ENCODE data around the gene RAD54L. TPM values are rescaled to one million over a fixed set of nuclear protein-coding genes. Genes with fewer than 3 reads are reported as not detected.
"Not testable (repeated sequence)": the region's sequence is repeated elsewhere in the genome, so short reads cannot be mapped to it uniquely, and the experiment has no call there.

RAD54L gene
- total RNA-seq, 1 donor from 2014 or later = 17.0 TPM

GRCh38 chr1:46221749-46222148, 25.8 kb upstream of the RAD54L start:
- Mint-ChIP-seq H3K4me3 (ENCODE audit: low read depth) (no peak overlapping the region), H3K27me3 (no peaks in the 10 kb centered on the region), H3K9me3 (ENCODE audit: low read depth) (no peaks in the 10 kb centered on the region), H3K4me1 (ENCODE audit: low read depth) (no peaks in the 10 kb centered on the region), H3K27ac (no peak overlapping the region), H3K36me3 (ENCODE audit: insufficient read depth) (no peaks in the 10 kb centered on the region)
- TF ChIP-seq CTCF (IDR thresholded peaks at IDR 0.05; ENCODE audit: unreplicated experiment) = no peak
- DNase-seq (ENCODE audit: low spot score, unreplicated experiment) = no peak

- H3K4me3 Mint-ChIP-seq (ENCODE audit: low read depth); H3K9me3 Mint-ChIP-seq (ENCODE audit: low read depth); H3K27me3 Mint-ChIP-seq; H3K36me3 Mint-ChIP-seq (ENCODE audit: insufficient read depth); H3K27ac Mint-ChIP-seq; DNase-seq (ENCODE audit: low spot score, unreplicated experiment); H3K4me1 Mint-ChIP-seq (ENCODE audit: low read depth): not testable (repeated sequence)
Observed at GRCh38 chr1:46223055-46223454, 24.5 kb upstream of the RAD54L start.

GRCh38 chr1:46223472-46223943, 24.1 kb upstream of the RAD54L start:
- DNase-seq (ENCODE audit: low spot score, unreplicated experiment) = peak; percentile 35
- TF ChIP-seq CTCF (IDR thresholded peaks at IDR 0.05; ENCODE audit: unreplicated experiment) = peak; percentile 94
- Mint-ChIP-seq H3K27me3 (no peaks in the 10 kb centered on the region), H3K36me3 (ENCODE audit: insufficient read depth) (no peaks in the 10 kb centered on the region), H3K4me1 (ENCODE audit: low read depth) (no peaks in the 10 kb centered on the region), H3K9me3 (ENCODE audit: low read depth) (no peaks in the 10 kb centered on the region), H3K4me3 (ENCODE audit: low read depth) (no peak overlapping the region), H3K27ac (no peak overlapping the region)

- Mint-ChIP-seq H3K27me3 (no peaks in the 10 kb centered on the region), H3K4me1 (ENCODE audit: low read depth) (no peaks in the 10 kb centered on the region), H3K36me3 (ENCODE audit: insufficient read depth) (no peaks in the 10 kb centered on the region), H3K9me3 (ENCODE audit: low read depth) (no peaks in the 10 kb centered on the region), H3K4me3 (ENCODE audit: low read depth) (no peak overlapping the region), H3K27ac (no peak overlapping the region)
- no peak for TF ChIP-seq CTCF (IDR thresholded peaks at IDR 0.05; ENCODE audit: unreplicated experiment)
- DNase-seq (ENCODE audit: low spot score, unreplicated experiment) = no peak
Observed at GRCh38 chr1:46224966-46225365, 22.6 kb upstream of the RAD54L start.

- H3K27ac Mint-ChIP-seq; H3K36me3 Mint-ChIP-seq (ENCODE audit: insufficient read depth); H3K27me3 Mint-ChIP-seq; H3K4me3 Mint-ChIP-seq (ENCODE audit: low read depth); H3K9me3 Mint-ChIP-seq (ENCODE audit: low read depth); DNase-seq (ENCODE audit: low spot score, unreplicated experiment); H3K4me1 Mint-ChIP-seq (ENCODE audit: low read depth): not testable (repeated sequence)
Observed at GRCh38 chr1:46231231-46231630, 16.3 kb upstream of the RAD54L start.

- no peak for DNase-seq (ENCODE audit: low spot score, unreplicated experiment)
- Mint-ChIP-seq H3K9me3 (ENCODE audit: low read depth) (peaks cover 12% of the 10 kb centered on the region), H3K27ac (no peak overlapping the region), H3K4me3 (ENCODE audit: low read depth) (no peak overlapping the region), H3K36me3 (ENCODE audit: insufficient read depth) (peaks cover 4% of the 10 kb centered on the region), H3K4me1 (ENCODE audit: low read depth) (no peaks in the 10 kb centered on the region), H3K27me3 (no peaks in the 10 kb centered on the region)
- no peak for TF ChIP-seq CTCF (IDR thresholded peaks at IDR 0.05; ENCODE audit: unreplicated experiment)
Observed at GRCh38 chr1:46236882-46237281, 10.7 kb upstream of the RAD54L start.

GRCh38 chr1:46238865-46239264, 8.7 kb upstream of the RAD54L start:
- peaks cover 12% of the 10 kb centered on the region for H3K9me3 Mint-ChIP-seq (ENCODE audit: low read depth)
- not testable (repeated sequence) for H3K4me3 Mint-ChIP-seq (ENCODE audit: low read depth); H3K36me3 Mint-ChIP-seq (ENCODE audit: insufficient read depth)

GRCh38 chr1:46241733-46242132, 5.8 kb upstream of the RAD54L start:
- H3K4me1 Mint-ChIP-seq (ENCODE audit: low read depth); H3K4me3 Mint-ChIP-seq (ENCODE audit: low read depth); H3K27ac Mint-ChIP-seq; H3K36me3 Mint-ChIP-seq (ENCODE audit: insufficient read depth); DNase-seq (ENCODE audit: low spot score, unreplicated experiment); H3K27me3 Mint-ChIP-seq: not testable (repeated sequence)
- peaks cover 12% of the 10 kb centered on the region for H3K9me3 Mint-ChIP-seq (ENCODE audit: low read depth)

More at GRCh38 chr1:46238865-46239264, 8.7 kb upstream of the RAD54L start:
- not testable (repeated sequence) for H3K4me1 Mint-ChIP-seq (ENCODE audit: low read depth); H3K27me3 Mint-ChIP-seq; DNase-seq (ENCODE audit: low spot score, unreplicated experiment); H3K27ac Mint-ChIP-seq
